Mesendoderm (in vitro differentiated cells): ENCODE measurements around the gene BPI.

Source experiments
- DNase-seq: peaks from one replicate; pipeline ENCODE4 v3.0.0; 2013
- H2AK5ac ChIP-seq: 2 replicates; pipeline ENCODE4 v1.6.1; 2013; ENCODE audit warnings: low read length, inconsistent platforms
- H2BK120ac ChIP-seq: 2 replicates; pipeline ENCODE4 v1.6.1; 2013; ENCODE audit warnings: low read depth, mild to moderate bottlenecking, low read length, moderate library complexity, mixed read lengths
- H2BK15ac ChIP-seq: replicated peaks from 2 replicates; pipeline ENCODE4 v1.6.1; 2013; ENCODE audit warnings: low read depth, mild to moderate bottlenecking, moderate library complexity
- H2BK5ac ChIP-seq: 2 replicates; pipeline ENCODE4 v1.6.1; 2013; ENCODE audit warnings: low read length, inconsistent platforms
- H3K18ac ChIP-seq: 2 replicates; pipeline ENCODE4 v1.6.1; 2013; ENCODE audit warnings: mild to moderate bottlenecking, low read length, mixed read lengths
- H3K23ac ChIP-seq: one replicate; pipeline ENCODE4 v1.6.1; 2013; ENCODE audit warnings: low read length
- H3K27ac ChIP-seq: 2 replicates; pipeline ENCODE4 v1.5.1; 2013; ENCODE audit warnings: low read depth, mild to moderate bottlenecking, inconsistent platforms, low read length, moderate library complexity
- H3K27me3 ChIP-seq: 2 replicates; pipeline ENCODE4 v1.6.1; 2013; ENCODE audit warnings: low read length, control low read depth, mild to moderate bottlenecking, inconsistent platforms; ENCODE audit not compliant: insufficient read depth, poor library complexity
- H3K36me3 ChIP-seq: 2 replicates; pipeline ENCODE4 v1.6.1; 2013; ENCODE audit warnings: low read length, inconsistent platforms; ENCODE audit not compliant: control insufficient read depth, insufficient read depth
- H3K4ac ChIP-seq: one replicate; pipeline ENCODE4 v1.6.1; 2013; ENCODE audit warnings: low read depth, mild to moderate bottlenecking, low read length, moderate library complexity
- H3K4me1 ChIP-seq: 2 replicates; pipeline ENCODE4 v1.6.1; 2013; ENCODE audit warnings: low read depth, low read length, inconsistent platforms; ENCODE audit not compliant: control insufficient read depth
- H3K4me2 ChIP-seq: 2 replicates; pipeline ENCODE4 v1.6.1; 2013; ENCODE audit warnings: low read length
- H3K4me3 ChIP-seq: 2 replicates; pipeline ENCODE4 v1.5.1; 2013; ENCODE audit warnings: mild to moderate bottlenecking, low read length
- H3K56ac ChIP-seq: one replicate; pipeline ENCODE4 v1.6.1; 2013; ENCODE audit warnings: low read length
- H3K79me1 ChIP-seq: 2 replicates; pipeline ENCODE4 v1.6.1; 2013; ENCODE audit warnings: low read length, inconsistent platforms
- H3K79me2 ChIP-seq: 2 replicates; pipeline ENCODE4 v1.6.1; 2013; ENCODE audit warnings: mild to moderate bottlenecking, low read length; ENCODE audit not compliant: control insufficient read depth, insufficient read depth
- H3K9ac ChIP-seq: 2 replicates; pipeline ENCODE4 v1.6.1; 2013; ENCODE audit warnings: low read length, inconsistent platforms
- H4K5ac ChIP-seq: one replicate; pipeline ENCODE4 v1.6.1; 2013; ENCODE audit warnings: low read length
- H4K8ac ChIP-seq: one replicate; pipeline ENCODE4 v1.6.1; 2013; ENCODE audit warnings: low read depth, mild to moderate bottlenecking, control low read depth, low read length, moderate library complexity
- WGBS: extraction: QIAGEN DNeasy Blood & Tissue Kit; methylation state at CpG from one replicate; pipeline ENCODE4 v1.1.7; 2013; ENCODE audit warnings: low lambda C conversion rate, missing lambda C conversion rate; ENCODE audit not compliant: insufficient coverage; ENCODE audit errors: extremely low coverage; 5-methylcytosine and 5-hydroxymethylcytosine counted together

BPI gene

GRCh38 chr20:38324159-38324558 is 20.2 kb downstream of the BPI start:
- Histone ChIP-seq H2BK120ac (no peak overlapping the region), H3K27ac (no peak overlapping the region), H3K18ac (no peak overlapping the region), H3K4me2 (no peak overlapping the region), H3K23ac (no peak overlapping the region), H2BK15ac (no peak overlapping the region), H2AK5ac (no peak overlapping the region), H4K8ac (no peak overlapping the region), H3K36me3 (no peaks in the 10 kb centered on the region), H3K79me2 (no peaks in the 10 kb centered on the region), H3K4ac (no peak overlapping the region), H3K4me1 (no peaks in the 10 kb centered on the region), H2BK5ac (no peak overlapping the region), H3K79me1 (no peaks in the 10 kb centered on the region), H3K56ac (no peak overlapping the region), H3K9ac (no peak overlapping the region), H3K27me3 (no peaks in the 10 kb centered on the region), H4K5ac (no peak overlapping the region), H3K4me3 (no peak overlapping the region)
- WGBS = no CpG with 5 or more reads among the region's 3 CpGs
- DNase-seq = no peak

DNA sequence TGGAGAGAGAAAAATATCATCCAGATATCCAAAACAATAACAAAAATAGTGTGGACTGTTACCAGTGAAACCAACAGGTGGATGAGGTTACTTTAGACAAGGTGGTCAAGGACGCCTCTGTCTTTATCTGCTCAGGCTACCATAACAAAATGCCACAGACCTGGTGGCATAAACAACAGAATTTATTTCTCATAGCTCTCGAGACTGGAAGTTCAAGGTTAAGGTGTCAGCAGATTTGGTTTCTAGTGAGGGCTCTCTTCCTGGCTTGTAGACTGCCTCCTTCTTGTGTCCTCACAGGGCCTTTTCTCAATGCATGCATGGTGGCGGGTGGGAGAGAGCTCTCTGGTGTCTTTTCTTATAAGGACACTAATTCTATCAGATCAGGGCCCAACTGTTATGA is 21.2 kb downstream of the BPI start:
- Histone ChIP-seq H3K18ac (no peak overlapping the region), H3K9ac (no peak overlapping the region)

GRCh38 chr20:38325905-38326304 is 21.9 kb downstream of the BPI start:
- Histone ChIP-seq H3K79me1 (no peaks in the 10 kb centered on the region), H3K4ac (no peak overlapping the region), H2BK120ac (no peak overlapping the region), H3K23ac (no peak overlapping the region), H3K4me2 (no peak overlapping the region), H3K79me2 (no peaks in the 10 kb centered on the region), H2BK5ac (no peak overlapping the region), H3K56ac (no peak overlapping the region), H4K5ac (no peak overlapping the region), H3K4me1 (no peaks in the 10 kb centered on the region), H2AK5ac (no peak overlapping the region), H3K18ac (no peak overlapping the region), H3K27me3 (no peaks in the 10 kb centered on the region), H3K9ac (no peak overlapping the region), H4K8ac (no peak overlapping the region), H3K36me3 (no peaks in the 10 kb centered on the region), H3K4me3 (no peak overlapping the region), H3K27ac (no peak overlapping the region), H2BK15ac (no peak overlapping the region)
- no peak for DNase-seq
- no CpG with 5 or more reads among the region's 3 CpGs for WGBS

More for the DNA sequence above, 21.2 kb downstream of the BPI start:
- no peaks in the 10 kb centered on the region for H3K36me3 ChIP-seq
- no peak overlapping the region for H4K8ac ChIP-seq
- H3K27me3 ChIP-seq = no peaks in the 10 kb centered on the region
- H3K4me2 ChIP-seq = no peak overlapping the region
- no peak overlapping the region for H3K4ac ChIP-seq
- no CpG with 5 or more reads among the region's 3 CpGs for WGBS
- no peak overlapping the region for H2BK15ac ChIP-seq
- no peak overlapping the region for H4K5ac ChIP-seq
- no peak overlapping the region for H2AK5ac ChIP-seq
- no peak for DNase-seq
- H3K4me3 ChIP-seq = no peak overlapping the region
- H3K56ac ChIP-seq = no peak overlapping the region
- H3K23ac ChIP-seq = no peak overlapping the region
- no peaks in the 10 kb centered on the region for H3K79me2 ChIP-seq
- H3K4me1 ChIP-seq = no peaks in the 10 kb centered on the region
- no peaks in the 10 kb centered on the region for H3K79me1 ChIP-seq
- no peak overlapping the region for H2BK120ac ChIP-seq
- no peak overlapping the region for H2BK5ac ChIP-seq
- no peak overlapping the region for H3K27ac ChIP-seq

DNA sequence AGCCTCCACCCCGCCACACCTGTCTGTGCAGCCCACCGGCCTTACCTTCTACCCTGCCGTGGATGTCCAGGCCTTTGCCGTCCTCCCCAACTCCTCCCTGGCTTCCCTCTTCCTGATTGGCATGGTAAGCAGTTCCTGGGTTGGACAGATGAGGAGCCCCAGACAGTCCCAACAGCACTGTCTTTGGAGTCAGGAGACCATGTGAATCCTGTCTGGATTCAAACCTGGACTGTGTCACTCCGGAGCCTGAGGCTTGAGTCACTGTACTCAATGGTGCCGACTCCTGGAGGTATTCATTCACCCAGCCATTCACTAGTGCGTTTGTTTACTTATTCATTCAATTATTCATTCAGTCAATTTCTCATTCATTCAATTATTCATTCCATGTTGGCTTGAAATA is 22.4 kb downstream of the BPI start:
- H3K18ac ChIP-seq = no peak overlapping the region
- H2BK5ac ChIP-seq = no peak overlapping the region
- no peaks in the 10 kb centered on the region for H3K4me1 ChIP-seq
- H3K23ac ChIP-seq = no peak overlapping the region
- no peaks in the 10 kb centered on the region for H3K79me2 ChIP-seq
- no peak overlapping the region for H2AK5ac ChIP-seq
- no CpG with 5 or more reads among the region's 7 CpGs for WGBS
- no peak overlapping the region for H4K5ac ChIP-seq
- no peak overlapping the region for H3K4me2 ChIP-seq
- no peak overlapping the region for H3K4me3 ChIP-seq
- H4K8ac ChIP-seq = no peak overlapping the region
- no peak overlapping the region for H3K4ac ChIP-seq
- no peak overlapping the region for H3K56ac ChIP-seq
- no peaks in the 10 kb centered on the region for H3K27me3 ChIP-seq
- H3K36me3 ChIP-seq = no peaks in the 10 kb centered on the region
- no peak overlapping the region for H2BK15ac ChIP-seq
- no peak overlapping the region for H3K9ac ChIP-seq
- DNase-seq = no peak
- H3K27ac ChIP-seq = no peak overlapping the region
- H2BK120ac ChIP-seq = no peak overlapping the region
- no peaks in the 10 kb centered on the region for H3K79me1 ChIP-seq

- no peak overlapping the region for H2AK5ac ChIP-seq
- H2BK15ac ChIP-seq = no peak overlapping the region
- H3K4me1 ChIP-seq = no peaks in the 10 kb centered on the region
- H3K79me2 ChIP-seq = no peaks in the 10 kb centered on the region
- no peaks in the 10 kb centered on the region for H3K79me1 ChIP-seq
- H3K36me3 ChIP-seq = no peaks in the 10 kb centered on the region
- no CpG with 5 or more reads among the region's 3 CpGs for WGBS
- no peak overlapping the region for H3K9ac ChIP-seq
- H4K8ac ChIP-seq = no peak overlapping the region
- no peak overlapping the region for H4K5ac ChIP-seq
- H3K27ac ChIP-seq = no peak overlapping the region
- no peak overlapping the region for H3K4me3 ChIP-seq
- no peak overlapping the region for H3K4ac ChIP-seq
- H3K56ac ChIP-seq = no peak overlapping the region
- no peaks in the 10 kb centered on the region for H3K27me3 ChIP-seq
- no peak for DNase-seq
- H2BK120ac ChIP-seq = no peak overlapping the region
- H2BK5ac ChIP-seq = no peak overlapping the region
- H3K18ac ChIP-seq = no peak overlapping the region
- H3K23ac ChIP-seq = no peak overlapping the region
- H3K4me2 ChIP-seq = no peak overlapping the region
Measured at GRCh38 chr20:38330638-38331037, 26.7 kb downstream of the BPI start.

GRCh38 chr20:38331245-38331644 is 27.3 kb downstream of the BPI start:
- Histone ChIP-seq H3K56ac (no peak overlapping the region), H3K27me3 (no peaks in the 10 kb centered on the region), H4K8ac (no peak overlapping the region), H3K23ac (no peak overlapping the region), H3K4me2 (no peak overlapping the region), H3K4me1 (no peaks in the 10 kb centered on the region), H3K18ac (no peak overlapping the region), H3K36me3 (no peaks in the 10 kb centered on the region), H4K5ac (no peak overlapping the region), H3K9ac (no peak overlapping the region), H3K4ac (no peak overlapping the region), H3K79me1 (no peaks in the 10 kb centered on the region), H3K27ac (no peak overlapping the region), H3K4me3 (no peak overlapping the region), H2BK15ac (no peak overlapping the region), H3K79me2 (no peaks in the 10 kb centered on the region), H2AK5ac (no peak overlapping the region), H2BK120ac (no peak overlapping the region), H2BK5ac (no peak overlapping the region)
- no peak for DNase-seq
